GM23248 (cell line): ENCODE measurements around the gene ZNF263.

ENCODE experiments used
- EZH2 ChIP-seq: fragments of 200-600 bp; sonication (generic); IDR thresholded peaks from 2 replicates; pipeline ENCODE4 v1.6.1; 2018; ENCODE audit warnings: antibody characterized with exemption, mild to moderate bottlenecking; ENCODE audit not compliant: insufficient read depth, poor library complexity, severe bottlenecking
- EZH2phosphoT487 ChIP-seq: fragments of 200-600 bp; sonication (generic); IDR thresholded peaks from 2 replicates; pipeline ENCODE4 v1.6.1; 2018; ENCODE audit warnings: antibody characterized with exemption, moderate library complexity, mild to moderate bottlenecking, low read depth; ENCODE audit not compliant: insufficient read depth

- TF ChIP-seq EZH2 (no peak), EZH2phosphoT487 (no peak)
These were observed 1.1 kb upstream of the ZNF263 start for GRCh38 chr16:3282103-3282729.
